HepG2 (cell line): ENCODE measurements around the gene VWC2L.

Experiments used
- EP300 ChIP-seq, 3 experiments: sonication (generic) in 1 of 3; formaldehyde crosslinking in 1 of 3; IDR thresholded peaks; 2 replicates each; pipeline versions ENCODE4 v1.5.1 to v1.6.1; 2011 to 2020; ENCODE audit warnings: low read depth in 2 of 3, low read length in 2 of 3, borderline replicate concordance in 1 of 3, improper control_type of control experiment in 1 of 3, mild to moderate bottlenecking in 1 of 3, missing genetic modification reagents in 1 of 3, moderate library complexity in 1 of 3
- GTF2F1 ChIP-seq: fragments of 150-350 bp; IDR thresholded peaks from 2 replicates; pipeline ENCODE4 v1.6.1; 2014; ENCODE audit warnings: low read length
- MAFK ChIP-seq, 2 experiments: IDR thresholded peaks in 1 of 2; conservative IDR thresholded peaks in 1 of 2; 2 replicates each; pipeline ENCODE4 v1.6.1; 2011; ENCODE audit warnings: improper control_type of control experiment in 2 of 2, low read length in 2 of 2
- MXD4 ChIP-seq: IDR thresholded peaks from 2 replicates; pipeline ENCODE4 v1.6.1; 2016; ENCODE audit warnings: mild to moderate bottlenecking, missing biosample characterization, missing genetic modification reagents
- MXI1 ChIP-seq: IDR thresholded peaks from 3 replicates; pipeline ENCODE4 v1.6.1; 2012; ENCODE audit warnings: low read depth, low read length, inconsistent platforms, borderline replicate concordance
- POLR2AphosphoS2 ChIP-seq: IDR thresholded peaks from 2 replicates; pipeline ENCODE4 v1.6.1; 2011; ENCODE audit warnings: low read depth, low read length, improper control_type of control experiment
- SIN3A ChIP-seq: IDR thresholded peaks from 2 replicates; pipeline ENCODE4 v1.6.1; 2011; ENCODE audit warnings: low read depth, mild to moderate bottlenecking, control low read depth, low read length, borderline replicate concordance
- YY1 ChIP-seq: IDR thresholded peaks from 2 replicates; pipeline ENCODE4 v1.6.1; 2011; ENCODE audit warnings: low read length, low read depth, moderate library complexity, mild to moderate bottlenecking; ENCODE audit not compliant: insufficient read depth, insufficient replicate concordance
- ZNF652 ChIP-seq: IDR thresholded peaks from 2 replicates; pipeline ENCODE4 v1.6.1; 2016; ENCODE audit warnings: low read depth, borderline replicate concordance
- ZNF746 ChIP-seq: sonication (generic); formaldehyde crosslinking; IDR thresholded peaks from 2 replicates; pipeline ENCODE4 v1.8.0; 2022; ENCODE audit warnings: mild to moderate bottlenecking, missing genetic modification reagents
- ZNF83 ChIP-seq: sonication (generic); formaldehyde crosslinking; IDR thresholded peaks from 2 replicates; pipeline ENCODE4 v1.4.0; 2020; ENCODE audit warnings: missing genetic modification reagents, mild to moderate bottlenecking, borderline replicate concordance
- TF ChIP-seq, protein P1 (sequence below), 2 experiments: sonication (generic) in 1 of 2; formaldehyde crosslinking in 1 of 2; IDR thresholded peaks; 2 replicates each; pipeline versions ENCODE4 v1.5.1 to v1.6.1; 2011 to 2020; ENCODE audit warnings: borderline replicate concordance in 1 of 2, low read depth in 1 of 2, low read length in 1 of 2, mild to moderate bottlenecking in 1 of 2, missing genetic modification reagents in 1 of 2, moderate library complexity in 1 of 2

DNA sequence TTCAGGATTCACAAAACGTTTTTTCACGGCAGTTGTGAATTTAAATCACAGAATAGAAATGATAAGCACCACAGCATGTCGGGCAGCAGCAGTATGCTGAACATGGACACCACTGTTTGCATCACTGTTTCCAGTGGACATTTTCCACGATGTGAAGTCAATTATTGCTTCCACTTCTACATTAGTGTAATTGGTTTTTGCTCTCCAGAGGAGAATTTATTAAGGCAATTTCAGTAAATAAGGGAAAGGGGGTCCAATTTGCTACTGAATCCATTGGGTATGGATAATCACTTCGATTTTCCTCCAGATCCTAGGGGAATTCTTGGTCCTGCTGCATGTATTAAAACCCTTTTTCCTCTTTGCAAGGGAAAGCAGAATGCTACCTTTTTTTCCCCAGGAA is 30.2 kb upstream of the VWC2L start:
- TF ChIP-seq SIN3A: no peak
- no peak for TF ChIP-seq YY1
- TF ChIP-seq ZNF652 (CRISPR knock-in tag): no peak
- no peak for TF ChIP-seq GTF2F1
- no peak for TF ChIP-seq POLR2AphosphoS2
- TF ChIP-seq ZNF746 (CRISPR knock-in tag): no peak
- TF ChIP-seq MXI1: no peak
- TF ChIP-seq EP300 (IDR thresholded peaks at IDR 0.05; ENCODE audit: low read depth in 2 of 2, low read length in 2 of 2): no peak
- TF ChIP-seq EP300 (CRISPR knock-in tag; IDR thresholded peaks at IDR 0.05; ENCODE audit: borderline replicate concordance): no peak
- no peak for TF ChIP-seq ZNF83
- TF ChIP-seq MAFK (conservative IDR thresholded peaks at IDR 0.05 in 1 of 2, IDR thresholded peaks at IDR 0.05 in 1 of 2; ENCODE audit: low read length in 2 of 2): no peak
- TF ChIP-seq MXD4: no peak
- TF ChIP-seq, protein P1, sequence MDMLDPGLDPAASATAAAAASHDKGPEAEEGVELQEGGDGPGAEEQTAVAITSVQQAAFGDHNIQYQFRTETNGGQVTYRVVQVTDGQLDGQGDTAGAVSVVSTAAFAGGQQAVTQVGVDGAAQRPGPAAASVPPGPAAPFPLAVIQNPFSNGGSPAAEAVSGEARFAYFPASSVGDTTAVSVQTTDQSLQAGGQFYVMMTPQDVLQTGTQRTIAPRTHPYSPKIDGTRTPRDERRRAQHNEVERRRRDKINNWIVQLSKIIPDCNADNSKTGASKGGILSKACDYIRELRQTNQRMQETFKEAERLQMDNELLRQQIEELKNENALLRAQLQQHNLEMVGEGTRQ (IDR thresholded peaks at IDR 0.05; ENCODE audit: low read depth, low read length): no peak
- TF ChIP-seq, protein P1 (CRISPR knock-in tag; IDR thresholded peaks at IDR 0.05; ENCODE audit: borderline replicate concordance): no peak
